ENCODE measurements around the gene LPGAT1. TPM values are rescaled to one million over a fixed set of nuclear protein-coding genes. Genes with fewer than 3 reads are reported as not detected.
"Not testable (repeated sequence)": the region's sequence is repeated elsewhere in the genome, so short reads cannot be mapped to it uniquely, and the experiment has no call there.

Gene LPGAT1
- total RNA-seq, 1 experiment from 2014 or later = 53.3 TPM

DNA sequence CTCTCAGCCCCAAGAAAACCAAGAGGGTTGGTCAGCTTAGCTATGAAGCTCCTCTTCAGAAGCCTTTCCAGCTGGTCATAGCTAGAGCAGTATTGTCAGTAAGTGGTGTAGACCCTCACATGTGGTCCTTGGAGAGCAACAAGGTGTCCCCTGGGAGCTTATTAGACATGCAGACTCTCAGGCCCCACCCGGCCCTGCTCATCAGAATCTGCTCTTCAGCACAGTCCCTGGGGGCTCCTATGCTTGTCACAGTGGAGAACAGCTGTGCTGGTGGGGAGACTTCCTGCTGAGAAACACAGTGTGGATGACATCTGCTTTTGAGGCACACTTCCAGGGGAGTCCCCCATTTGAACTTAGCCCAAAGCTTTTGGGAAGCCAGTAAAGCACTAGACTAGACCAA is 133.2 kb downstream of the LPGAT1 start:
- no peak overlapping the region for H3K27ac ChIP-seq (ENCODE audit: low read length)
- peaks cover 25% of the 10 kb centered on the region for H3K4me1 ChIP-seq (ENCODE audit: low read length)

GRCh38 chr1:211695135-211695816 is 135.3 kb downstream of the LPGAT1 start:
- no peaks in the 10 kb centered on the region for H3K9me3 ChIP-seq (ENCODE audit: low read length)
- H3K9ac ChIP-seq (ENCODE audit: low read length) = no peak overlapping the region
- H3K4me1 ChIP-seq (ENCODE audit: low read length) = peaks cover 25% of the 10 kb centered on the region
- no peak overlapping the region for H3K27ac ChIP-seq (ENCODE audit: low read length)
- DNase-seq = no peak
- no peaks in the 10 kb centered on the region for H3K79me2 ChIP-seq (ENCODE audit: low read length)
- H3K36me3 ChIP-seq (ENCODE audit: insufficient read depth, low read length) = no peaks in the 10 kb centered on the region
- no peaks in the 10 kb centered on the region for H3K9me2 ChIP-seq (replicated peaks; ENCODE audit: insufficient read depth, low read length)
- peaks cover 11% of the 10 kb centered on the region; the same call in 1 of the 2 replicates for H4K20me1 ChIP-seq (ENCODE audit: insufficient read depth, low read depth, low read length)
- no peak overlapping the region for H3K4me2 ChIP-seq (ENCODE audit: low read depth, low read length, poor library complexity, severe bottlenecking)
- H3K27me3 ChIP-seq (ENCODE audit: low read length) = no peaks in the 10 kb centered on the region
- no peak overlapping the region for H3K4me3 ChIP-seq (ENCODE audit: low read length)
- no peak overlapping the region for H2AFZ ChIP-seq (ENCODE audit: low read length)

More for the DNA sequence above, 133.2 kb downstream of the LPGAT1 start:
- H4K20me1 ChIP-seq (ENCODE audit: insufficient read depth, low read depth, low read length) = peaks cover 11% of the 10 kb centered on the region; the same call in 1 of the 2 replicates
- no peaks in the 10 kb centered on the region for H3K79me2 ChIP-seq (ENCODE audit: low read length)
- H3K4me2 ChIP-seq (ENCODE audit: low read depth, low read length, poor library complexity, severe bottlenecking) = no peak overlapping the region
- no peaks in the 10 kb centered on the region for H3K9me2 ChIP-seq (replicated peaks; ENCODE audit: insufficient read depth, low read length)
- H3K4me3 ChIP-seq (ENCODE audit: low read length) = no peak overlapping the region
- H3K9ac ChIP-seq (ENCODE audit: low read length) = no peak overlapping the region
- H3K36me3 ChIP-seq (ENCODE audit: insufficient read depth, low read length) = no peaks in the 10 kb centered on the region
- no peak overlapping the region for H2AFZ ChIP-seq (ENCODE audit: low read length)
- no peaks in the 10 kb centered on the region for H3K27me3 ChIP-seq (ENCODE audit: low read length)
- H3K9me3 ChIP-seq (ENCODE audit: low read length) = no peaks in the 10 kb centered on the region
- DNase-seq = peak; percentile 85

GRCh38 chr1:211693911-211694310 is 136.7 kb downstream of the LPGAT1 start:
- not testable (repeated sequence) for H3K9ac ChIP-seq (ENCODE audit: low read length); H3K9me3 ChIP-seq (ENCODE audit: low read length); H3K36me3 ChIP-seq (ENCODE audit: insufficient read depth, low read length); H3K27ac ChIP-seq (ENCODE audit: low read length); H3K4me3 ChIP-seq (ENCODE audit: low read length); H2AFZ ChIP-seq (ENCODE audit: low read length); DNase-seq; H3K9me2 ChIP-seq (replicated peaks; ENCODE audit: insufficient read depth, low read length); H3K79me2 ChIP-seq (ENCODE audit: low read length); H3K27me3 ChIP-seq (ENCODE audit: low read length); H3K4me2 ChIP-seq (ENCODE audit: low read depth, low read length, poor library complexity, severe bottlenecking)
- Histone ChIP-seq H4K20me1 (ENCODE audit: insufficient read depth, low read depth, low read length) (peaks cover 11% of the 10 kb centered on the region; the same call in 1 of the 2 replicates), H3K4me1 (ENCODE audit: low read length) (peaks cover 22% of the 10 kb centered on the region)

Small RNAs within 50 kb of the gene (small RNA-seq; reads per million reads assigned to genes)
- gene RF00019 = not detected
- not detected for gene RN7SL344P

Other genes starting within 250 kb of the LPGAT1 start
- gene NEK2, start 155.1 kb downstream of the LPGAT1 start, total RNA-seq (2014; rRNA removed; shearing (Covaris generic); ENCODE audit: low replicate concordance) = 25.9 and 35.0 TPM in 2 replicates
- 22.4 and 38.3 TPM in 2 replicates for gene INTS7, start 204.8 kb upstream of the LPGAT1 start, total RNA-seq (2014; rRNA removed; shearing (Covaris generic); ENCODE audit: low replicate concordance)
- 10.4 and 13.5 TPM in 2 replicates for gene DTL, start 205.0 kb upstream of the LPGAT1 start, total RNA-seq (2014; rRNA removed; shearing (Covaris generic); ENCODE audit: low replicate concordance)

Measured in Karpas-422 (cell line).